Endothelial cell of umbilical vein (primary cell): Measurements from ENCODE around the gene UBE2Q1.

Experiments
- EZH2 ChIP-seq: IDR thresholded peaks from 2 replicates; pipeline ENCODE4 v1.6.1; 2012; ENCODE audit warnings: borderline replicate concordance, low read depth, mild to moderate bottlenecking, moderate library complexity, low read length, inconsistent platforms; ENCODE audit not compliant: severe bottlenecking
- FOS ChIP-seq: IDR thresholded peaks from 2 replicates; pipeline ENCODE4 v1.6.1; 2011; ENCODE audit warnings: mild to moderate bottlenecking, low read length, moderate library complexity, borderline replicate concordance; ENCODE audit not compliant: insufficient read depth
- GATA2 ChIP-seq: IDR thresholded peaks from 2 replicates; pipeline ENCODE4 v1.7.0; 2011; ENCODE audit warnings: low read depth, mild to moderate bottlenecking, moderate library complexity, mixed read lengths, low read length; ENCODE audit not compliant: insufficient read length, insufficient read depth
- JUN ChIP-seq: IDR thresholded peaks from 2 replicates; pipeline ENCODE4 v1.6.1; 2011; ENCODE audit warnings: borderline replicate concordance, low read depth; ENCODE audit not compliant: insufficient read length, insufficient read depth
- MAX ChIP-seq: IDR thresholded peaks from 2 replicates; pipeline ENCODE4 v1.6.1; 2011; ENCODE audit not compliant: insufficient read depth, insufficient read length
- MYC ChIP-seq: IDR thresholded peaks from one replicate; pipeline ENCODE4 v1.6.1; 2011; ENCODE audit warnings: mild to moderate bottlenecking, low read depth, low read length
- POLR2A ChIP-seq: IDR thresholded peaks from 2 replicates; pipeline ENCODE4 v1.6.1; 2012; ENCODE audit warnings: low read depth, mild to moderate bottlenecking, control low read depth, low read length
- POLR2AphosphoS5 ChIP-seq: IDR thresholded peaks from 2 replicates; pipeline ENCODE4 v1.6.1; 2012; ENCODE audit warnings: low read depth, mild to moderate bottlenecking, control low read depth, low read length, moderate library complexity; ENCODE audit not compliant: insufficient read depth
- TF ChIP-seq, protein P1 (sequence below), 2 donors: IDR thresholded peaks; 1 replicate in 1 of 2; 2 replicates in 1 of 2; pipeline ENCODE4 v1.5.1; 2011; ENCODE audit warnings: low read length in 2 of 2, mild to moderate bottlenecking in 2 of 2, moderate library complexity in 2 of 2, control low read depth in 1 of 2, inconsistent platforms in 1 of 2, low read depth in 1 of 2; ENCODE audit not compliant: insufficient read depth in 1 of 2; ENCODE audit errors: extremely low read depth in 1 of 2

DNA sequence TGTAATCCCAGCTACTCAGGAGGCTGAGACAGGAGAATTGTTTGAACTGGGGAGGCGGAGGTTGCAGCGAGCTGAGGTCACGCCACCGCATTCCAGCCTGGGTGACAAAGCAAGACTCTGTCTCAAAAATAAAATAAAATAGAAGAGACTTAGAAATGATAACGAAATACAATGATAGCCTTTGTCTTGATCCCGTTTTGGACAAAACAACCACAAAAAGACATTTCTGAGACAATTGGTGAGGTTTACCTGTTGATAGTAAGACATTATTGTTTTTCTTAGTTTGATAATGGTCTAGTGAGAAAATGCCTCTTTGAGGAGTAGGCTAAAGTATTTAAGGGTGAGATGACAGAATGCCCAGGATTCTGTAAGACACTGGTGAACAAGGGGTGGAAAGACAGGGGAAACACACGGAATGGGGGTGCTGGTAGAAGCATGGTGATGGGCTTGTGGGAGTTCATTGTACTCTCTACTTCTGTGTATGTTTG, 44.4 kb downstream of the UBE2Q1 start:
- no peak for TF ChIP-seq FOS
- TF ChIP-seq, protein P1, sequence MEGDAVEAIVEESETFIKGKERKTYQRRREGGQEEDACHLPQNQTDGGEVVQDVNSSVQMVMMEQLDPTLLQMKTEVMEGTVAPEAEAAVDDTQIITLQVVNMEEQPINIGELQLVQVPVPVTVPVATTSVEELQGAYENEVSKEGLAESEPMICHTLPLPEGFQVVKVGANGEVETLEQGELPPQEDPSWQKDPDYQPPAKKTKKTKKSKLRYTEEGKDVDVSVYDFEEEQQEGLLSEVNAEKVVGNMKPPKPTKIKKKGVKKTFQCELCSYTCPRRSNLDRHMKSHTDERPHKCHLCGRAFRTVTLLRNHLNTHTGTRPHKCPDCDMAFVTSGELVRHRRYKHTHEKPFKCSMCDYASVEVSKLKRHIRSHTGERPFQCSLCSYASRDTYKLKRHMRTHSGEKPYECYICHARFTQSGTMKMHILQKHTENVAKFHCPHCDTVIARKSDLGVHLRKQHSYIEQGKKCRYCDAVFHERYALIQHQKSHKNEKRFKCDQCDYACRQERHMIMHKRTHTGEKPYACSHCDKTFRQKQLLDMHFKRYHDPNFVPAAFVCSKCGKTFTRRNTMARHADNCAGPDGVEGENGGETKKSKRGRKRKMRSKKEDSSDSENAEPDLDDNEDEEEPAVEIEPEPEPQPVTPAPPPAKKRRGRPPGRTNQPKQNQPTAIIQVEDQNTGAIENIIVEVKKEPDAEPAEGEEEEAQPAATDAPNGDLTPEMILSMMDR (IDR thresholded peaks at IDR 0.05; ENCODE audit: extremely low read depth in 1 of 2, insufficient read depth in 1 of 2, low read depth in 1 of 2, low read length in 2 of 2), result no peak
- no peak for TF ChIP-seq POLR2A
- no peak for TF ChIP-seq EZH2
- no peak for TF ChIP-seq MAX
- TF ChIP-seq GATA2, result no peak
- no peak for TF ChIP-seq POLR2AphosphoS5
- TF ChIP-seq JUN, result no peak
- no peak for TF ChIP-seq MYC
